OCI-LY3 (cell line): ENCODE measurements around the gene TUBGCP2.
"Not testable (repeated sequence)": the region's sequence is repeated elsewhere in the genome, so short reads cannot be mapped to it uniquely, and the experiment has no call there.

Experiments
- CTCF ChIP-seq: fragments of 200-600, 300-600 bp; sonication (generic); IDR thresholded peaks from 2 replicates; pipeline ENCODE4 v1.5.1; 2014; ENCODE audit warnings: antibody characterized with exemption, low read length, low read depth
- EZH2phosphoT487 ChIP-seq: fragments of 200-600 bp; shearing (Covaris generic); IDR thresholded peaks from 2 replicates; pipeline ENCODE4 v1.6.1; 2018; ENCODE audit warnings: antibody characterized with exemption, mixed run types, low read depth

DNA sequence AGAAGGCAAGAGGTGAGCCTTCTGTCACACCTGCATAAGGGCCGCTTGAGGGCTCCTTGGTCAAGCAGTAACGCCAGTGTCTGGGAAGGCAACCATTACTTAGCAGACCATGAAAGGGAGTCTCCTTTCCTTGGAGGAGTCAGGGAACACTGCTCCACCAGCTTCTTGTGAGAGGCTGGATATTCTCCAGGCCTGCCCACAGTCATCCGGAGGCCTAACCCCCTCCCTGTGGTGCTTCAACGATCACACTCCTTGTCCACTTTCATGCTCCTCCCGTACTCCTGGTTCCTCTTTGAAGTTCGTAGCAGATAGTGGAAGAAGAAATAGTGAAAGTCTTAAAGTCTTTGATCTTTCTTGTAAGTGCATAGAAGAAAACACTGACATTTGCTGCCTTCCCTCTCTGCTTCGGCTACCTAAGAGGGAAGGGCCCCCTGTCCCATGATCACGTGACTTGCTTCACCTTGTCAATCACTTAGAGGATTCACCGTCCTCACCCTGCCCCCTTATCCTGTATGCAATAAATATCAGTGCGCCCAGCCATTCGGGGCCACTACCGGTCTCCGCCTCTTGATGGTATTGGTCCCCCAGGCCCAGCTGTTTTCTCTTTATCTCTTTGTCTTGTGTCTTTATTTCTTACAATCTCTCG is 13.5 kb upstream of the TUBGCP2 start:
- not testable (repeated sequence) for TF ChIP-seq CTCF, EZH2phosphoT487
